ENCODE measurements around the gene GOLGA2.
A peak's percentile ranks its signal among the peaks of the same experiment; 100 is the strongest.

GOLGA2 gene

GRCh38 chr9:128257086-128257825, 18.6 kb downstream of the GOLGA2 start:
- no peak for DNase-seq

GRCh38 chr9:128254855-128255759, 20.7 kb downstream of the GOLGA2 start:
- DNase-seq: peak; percentile 39

GRCh38 chr9:128254362-128254761, 21.4 kb downstream of the GOLGA2 start:
- DNase-seq: no peak

- no peak for DNase-seq
Measured at GRCh38 chr9:128253991-128254346, 21.8 kb downstream of the GOLGA2 start.

- no peak for DNase-seq
Measured at GRCh38 chr9:128253140-128253990, 22.4 kb downstream of the GOLGA2 start.

- DNase-seq: no peak
Measured at GRCh38 chr9:128252317-128253139, 23.3 kb downstream of the GOLGA2 start.

GRCh38 chr9:128251732-128252100, 24.1 kb downstream of the GOLGA2 start:
- DNase-seq: no peak

GRCh38 chr9:128250839-128251731, 24.7 kb downstream of the GOLGA2 start:
- DNase-seq: no peak

GRCh38 chr9:128249908-128250838, 25.6 kb downstream of the GOLGA2 start:
- DNase-seq: peak; percentile 98

GRCh38 chr9:128249558-128249907, 26.3 kb downstream of the GOLGA2 start:
- no peak for DNase-seq

GRCh38 chr9:128247226-128247803, 28.5 kb downstream of the GOLGA2 start:
- no peak for DNase-seq

- DNase-seq: no peak
Measured at GRCh38 chr9:128246471-128246870, 29.3 kb downstream of the GOLGA2 start.

GRCh38 chr9:128245421-128246151, 30.2 kb downstream of the GOLGA2 start:
- no peak for DNase-seq

- no peak for DNase-seq
Measured at GRCh38 chr9:128244837-128245231, 31.0 kb downstream of the GOLGA2 start.

GRCh38 chr9:128244091-128244836, 31.5 kb downstream of the GOLGA2 start:
- DNase-seq: no peak

GRCh38 chr9:128243215-128244018, 32.4 kb downstream of the GOLGA2 start:
- no peak for DNase-seq

- no peak for DNase-seq
Measured at GRCh38 chr9:128242828-128243214, 33.0 kb downstream of the GOLGA2 start.

Data from activated CD4-positive, alpha-beta T cell treated with anti-CD3 and anti-CD28 coated beads for 1 hour (primary cell).